HG02840 (cell line): ENCODE data around the gene RASGRP2.

Experiments used
- ATAC-seq: cut with Tn5 transposase; IDR thresholded peaks from one replicate; pipeline ENCODE4 v1.9.1; 2021; ENCODE audit warnings: mild to moderate bottlenecking, moderate library complexity, moderate number of reproducible peaks; ENCODE audit not compliant: unreplicated experiment, low FRiP score

RASGRP2 gene

GRCh38 chr11:64743591-64744543 lies at the start of gene RASGRP2:
TSS of gene RASGRP2 (minus strand) at chr11:64744142. CDS start at chr11:64742866, 1,276 bp downstream.
- ATAC-seq, result no peak

DNA sequence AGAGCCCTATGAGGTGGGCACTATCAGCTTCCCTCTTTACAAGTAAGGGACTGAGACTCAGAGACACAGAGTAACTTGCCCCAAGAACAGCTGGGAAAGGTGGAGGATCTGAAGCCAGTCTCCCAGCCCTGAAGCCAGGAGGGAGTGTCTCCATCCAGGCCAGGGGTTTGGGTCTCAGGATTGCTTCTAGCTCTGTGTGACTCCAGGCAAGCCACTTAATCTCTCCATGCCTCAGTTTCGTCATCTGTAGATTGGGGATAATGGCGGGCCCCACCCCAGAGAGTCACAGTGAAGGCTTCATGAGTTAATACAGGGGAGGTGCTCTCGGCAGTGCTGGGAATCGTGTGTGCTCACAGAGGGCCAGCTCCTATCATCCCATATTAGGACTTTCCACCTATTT lies 48.5 kb upstream of the RASGRP2 start:
- no peak for ATAC-seq

DNA sequence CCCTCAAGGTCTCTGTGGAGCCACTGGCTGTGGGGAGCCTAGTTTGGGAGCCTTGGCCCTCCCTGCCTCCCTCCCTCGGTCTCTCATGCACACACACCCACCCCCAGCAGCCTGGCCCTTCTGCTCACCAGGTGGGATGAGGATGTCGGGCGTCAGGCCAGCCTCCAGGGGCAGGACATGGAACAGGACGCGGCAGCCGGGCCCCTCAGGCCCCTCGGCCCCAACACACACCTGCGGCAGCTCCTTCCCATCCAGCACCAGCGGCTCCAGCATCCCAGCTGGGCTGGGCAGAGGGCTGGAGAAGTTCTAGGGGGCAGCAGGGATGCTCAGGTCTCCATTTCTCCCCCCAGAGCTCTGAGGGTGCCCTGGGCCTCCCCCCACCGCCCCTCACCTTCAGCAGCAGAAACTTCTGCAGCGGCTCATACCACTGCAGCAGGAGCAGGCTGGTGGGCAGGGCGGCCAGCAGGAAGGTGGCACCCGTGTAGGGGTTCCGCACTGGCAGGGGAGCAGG lies 47.9 kb upstream of the RASGRP2 start:
- no peak for ATAC-seq

- no peak for ATAC-seq
Observed at GRCh38 chr11:64790205-64791095, 46.5 kb upstream of the RASGRP2 start.

GRCh38 chr11:64789331-64790204 lies 45.6 kb upstream of the RASGRP2 start:
- ATAC-seq, result no peak

DNA sequence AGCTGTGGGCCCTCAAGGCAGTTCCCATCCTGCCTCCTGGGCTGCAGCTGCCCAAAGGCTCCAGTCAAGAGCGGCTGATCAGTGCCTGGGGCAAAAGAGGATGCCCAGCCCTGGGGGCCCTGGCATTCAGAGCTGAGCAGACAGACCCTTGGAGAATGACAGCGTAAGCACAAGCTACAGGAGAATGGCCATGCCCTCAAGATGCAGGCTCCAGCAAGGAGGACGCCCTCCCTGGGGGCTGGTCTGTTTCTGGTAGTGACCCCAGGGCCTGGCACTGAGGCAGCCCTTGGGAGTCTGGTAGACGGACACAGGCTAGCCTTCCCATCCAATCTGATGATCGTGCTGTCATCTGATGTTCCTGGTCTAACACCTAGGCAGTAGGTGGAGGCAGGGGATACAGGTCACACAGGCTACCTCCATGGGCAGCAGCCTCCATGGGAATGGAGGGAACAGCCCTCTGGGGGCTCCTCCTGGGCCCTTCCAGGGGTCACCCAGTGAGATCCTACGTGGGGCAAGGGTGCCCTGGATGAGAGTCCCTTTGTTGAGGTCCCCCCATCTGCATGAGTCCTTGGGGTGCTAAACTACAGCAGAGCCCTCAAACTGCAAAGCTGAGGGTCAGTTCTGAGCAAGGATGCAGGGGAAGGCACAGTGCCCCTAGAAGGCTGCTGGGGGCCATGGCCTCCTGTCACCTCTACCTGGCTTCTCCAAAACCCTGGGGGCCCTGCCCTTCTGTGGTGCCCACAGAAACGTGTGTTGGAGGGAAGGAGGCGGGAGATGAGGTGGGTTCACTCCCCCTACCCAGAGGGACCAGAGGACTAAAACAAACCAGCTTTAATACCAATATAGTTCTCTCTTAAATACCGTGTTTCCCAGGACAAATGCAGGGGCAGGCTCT lies 44.6 kb upstream of the RASGRP2 start:
- ATAC-seq, result no peak

DNA sequence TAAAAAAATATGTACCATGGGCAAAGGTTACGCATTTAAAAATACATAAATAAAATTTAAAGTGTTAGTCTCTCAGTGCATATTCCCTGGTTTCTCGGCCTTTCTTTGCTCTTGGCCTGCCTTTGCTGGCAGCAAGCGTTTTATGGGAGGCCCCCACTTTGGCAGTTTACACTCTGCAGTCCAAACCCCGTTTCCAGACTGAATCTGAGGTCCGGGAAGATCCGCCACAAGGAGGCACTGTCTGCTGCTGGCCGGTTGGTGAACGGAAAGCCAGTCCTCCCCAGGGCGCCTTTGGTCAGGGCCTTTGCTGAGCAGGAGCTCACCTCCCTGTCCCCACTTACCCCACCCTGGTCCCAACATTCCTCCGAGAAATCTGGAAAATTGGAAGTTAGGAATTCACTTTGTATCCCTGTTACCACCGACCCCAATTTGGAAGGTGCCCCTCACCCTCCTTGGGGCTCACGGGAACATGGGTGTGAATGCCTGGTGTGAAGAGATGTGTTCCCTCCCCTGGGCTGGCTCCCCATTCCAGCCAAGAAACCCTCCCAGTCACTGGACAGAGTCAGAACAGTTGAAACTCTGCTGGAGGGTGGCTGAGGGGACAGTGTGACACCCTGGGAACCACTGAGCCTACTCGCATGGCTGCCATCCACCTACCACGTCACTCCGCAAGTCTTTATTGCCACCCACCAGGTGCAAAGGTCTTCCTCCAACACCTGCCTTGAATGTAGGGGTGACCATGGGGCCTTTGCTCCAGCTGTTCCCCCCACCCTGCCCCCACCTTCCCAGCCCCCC lies 43.8 kb upstream of the RASGRP2 start:
- no peak for ATAC-seq

GRCh38 chr11:64786308-64786707 lies 42.4 kb upstream of the RASGRP2 start:
- no peak for ATAC-seq

- ATAC-seq, result no peak
Observed at GRCh38 chr11:64784813-64785581, 41.1 kb upstream of the RASGRP2 start.

- ATAC-seq, result peak; percentile 76
Observed at GRCh38 chr11:64778473-64779298, 34.7 kb upstream of the RASGRP2 start, which contains the start of gene SF1. TSS of gene SF1 (minus strand) at chr11:64778542. CDS start at chr11:64778392, 150 bp downstream.

- ATAC-seq, result no peak
Observed at GRCh38 chr11:64778223-64778472, 34.2 kb upstream of the RASGRP2 start.

DNA sequence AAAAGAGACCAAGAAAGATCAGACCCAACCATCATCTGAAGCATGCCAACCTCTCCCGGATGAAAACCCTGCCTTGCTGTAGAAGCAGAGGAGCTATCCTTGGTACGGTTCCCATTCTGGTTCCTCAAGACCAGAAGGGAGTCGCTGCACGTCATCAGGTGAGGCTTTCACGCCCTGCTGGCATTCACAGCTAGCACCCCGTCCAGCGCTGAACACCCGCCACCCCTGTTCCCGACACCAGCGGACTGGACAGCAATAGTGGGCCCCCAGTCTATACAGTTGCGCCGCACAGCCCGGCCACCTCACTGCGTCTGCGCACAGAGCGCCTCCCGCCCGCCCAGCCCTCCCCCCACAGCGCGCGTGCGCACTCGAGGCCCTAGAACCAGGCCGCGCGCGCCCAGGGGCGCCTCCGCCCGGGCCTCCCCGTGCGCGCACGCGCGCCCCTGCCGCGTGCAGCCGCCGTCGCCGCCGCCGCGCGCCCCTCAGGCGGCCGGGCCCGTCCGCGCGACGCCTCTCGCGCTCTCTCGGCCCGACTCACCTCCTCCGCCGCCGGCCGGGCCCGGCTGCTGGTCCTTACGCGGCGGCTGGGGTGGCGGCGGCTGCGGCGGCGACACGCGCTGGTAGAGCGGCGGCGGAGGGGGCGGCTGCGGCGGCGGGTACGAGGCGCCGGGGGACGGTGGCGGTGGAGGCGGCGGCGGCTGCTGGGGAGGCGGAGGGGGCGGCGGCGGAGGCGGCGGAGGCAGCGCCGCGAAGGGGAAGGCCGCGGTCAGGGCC lies 33.7 kb upstream of the RASGRP2 start:
- peak; percentile 16 for ATAC-seq

- ATAC-seq, result no peak
Observed at GRCh38 chr11:64776875-64777274, 32.9 kb upstream of the RASGRP2 start.

- no peak for ATAC-seq
Observed at GRCh38 chr11:64776425-64776824, 32.5 kb upstream of the RASGRP2 start.

DNA sequence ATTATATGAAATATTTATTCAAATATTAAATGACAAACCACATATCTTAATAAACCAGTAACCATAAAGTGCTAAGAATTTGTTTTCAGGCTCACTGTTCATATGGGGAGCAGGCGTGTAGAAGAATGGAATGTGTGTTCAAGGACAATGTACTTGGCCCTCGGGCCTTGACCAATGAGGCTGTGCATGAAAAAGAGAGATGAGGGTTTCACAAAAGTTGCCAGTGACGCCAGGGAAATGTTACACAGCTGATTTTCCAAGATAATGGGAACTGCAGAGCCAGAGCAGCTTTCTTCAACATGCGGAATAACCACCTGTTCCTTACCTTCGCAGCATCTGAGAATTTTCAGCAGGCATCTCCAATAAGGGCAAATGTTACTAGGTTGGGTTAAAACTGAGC lies 30.2 kb upstream of the RASGRP2 start:
- no peak for ATAC-seq
